Esophagus muscularis mucosa (tissue), 4 donors: ENCODE measurements around the gene LDLRAD3. TPM values are rescaled to one million over a fixed set of nuclear protein-coding genes. Genes with fewer than 3 reads are reported as not detected.
A peak's percentile ranks its signal among the peaks of the same experiment; 100 is the strongest.

Experiments
- DNase-seq: peaks from one replicate; pipeline ENCODE4 v3.0.0-alpha.2; 2017; ENCODE audit errors: extremely low spot score
- H3K27ac ChIP-seq, 4 donors: fragments of 200-600 bp; sonication (generic); replicated peaks in 1 of 4; 1 replicate in 3 of 4; 2 replicates in 1 of 4; pipeline ENCODE4 v1.5.1; 2016 to 2019; ENCODE audit warnings: mild to moderate bottlenecking in 1 of 4
- H3K27me3 ChIP-seq, 4 donors: fragments of 200-600 bp; sonication (generic); one replicate each; pipeline versions ENCODE4 v1.5.1 to v1.6.0; 2016 to 2019
- H3K36me3 ChIP-seq, 4 donors: fragments of 200-600 bp; sonication (generic); one replicate each; pipeline ENCODE4 v1.5.1; 2016 to 2019
- H3K4me1 ChIP-seq, 4 donors: fragments of 200-600 bp; sonication (generic); one replicate each; pipeline ENCODE4 v1.5.1; 2016 to 2019
- H3K4me3 ChIP-seq, 4 donors: fragments of 200-600 bp; sonication (generic); 1 replicate in 2 of 4; 2 replicates in 2 of 4; pipeline ENCODE4 v1.5.1; 2016 to 2019; ENCODE audit warnings: mild to moderate bottlenecking in 4 of 4, moderate library complexity in 1 of 4
- H3K9me3 ChIP-seq, 4 donors: fragments of 200-600 bp; sonication (generic); 1 replicate in 3 of 4; 2 replicates in 1 of 4; pipeline ENCODE4 v1.5.1; 2016 to 2019
- EP300 ChIP-seq: sonication (generic); formaldehyde crosslinking; IDR thresholded peaks from one replicate; pipeline ENCODE4 v1.6.1; 2017; ENCODE audit warnings: antibody characterized with exemption
- POLR2A ChIP-seq: fragments of 450-650 bp; IDR thresholded peaks from one replicate; pipeline ENCODE4 v1.6.1; 2017; ENCODE audit warnings: antibody characterized with exemption, moderate library complexity, mild to moderate bottlenecking, low read depth
- POLR2AphosphoS5 ChIP-seq, 2 donors: sonication (generic); formaldehyde crosslinking; IDR thresholded peaks; one replicate each; pipeline ENCODE4 v1.6.1; 2017; ENCODE audit warnings: antibody characterized with exemption in 2 of 2
- WGBS: methylation state at CpG from one replicate; pipeline ENCODE4 v1.1.5; 2018; 5-methylcytosine and 5-hydroxymethylcytosine counted together
- intact Hi-C: fragments of 100-400 bp; cut with DNase I; formaldehyde crosslinking; loops from one replicate; pipeline ENCODE4 v1.15.1; 2023
- total RNA-seq, 4 donors: library from RNA; depleted of rRNA; stranded (reverse); fragments of >200 nt; gene quantifications; one replicate each; pipeline versions ENCODE4 v1.1.0 to v1.2.1, GENCODE V29; 2016
- TF ChIP-seq, protein P1 (sequence below), 3 experiments: fragments of 200-600 bp in 2 of 3; fragments of 450-650 bp in 1 of 3; sonication (generic) in 2 of 3; IDR thresholded peaks; one replicate each; pipeline ENCODE4 v1.5.1; 2017 to 2019; ENCODE audit warnings: antibody characterized with exemption in 3 of 3, mild to moderate bottlenecking in 2 of 3, moderate library complexity in 1 of 3

The LDLRAD3 gene
- total RNA-seq, 4 donors from 2014 or later: 6.8 to 8.7 (median 8.2) TPM

- WGBS: 93% methylated on average over 8 of the region's 11 CpGs
- DNase-seq: no peak
- H3K27ac ChIP-seq: no peak overlapping the region
- no peaks in the 10 kb centered on the region for H3K9me3 ChIP-seq
- no peaks in the 10 kb centered on the region for H3K27me3 ChIP-seq
- peaks cover 6 to 12% (median 10%) of the 10 kb centered on the region in 4 donors for H3K4me1 ChIP-seq
- no peak overlapping the region for H3K4me3 ChIP-seq
- intact Hi-C loops: no loop called here
- TF ChIP-seq POLR2AphosphoS5 (IDR thresholded peaks at IDR 0.05) (no peak), EP300 (no peak), POLR2A (no peak)
- TF ChIP-seq, protein P1, sequence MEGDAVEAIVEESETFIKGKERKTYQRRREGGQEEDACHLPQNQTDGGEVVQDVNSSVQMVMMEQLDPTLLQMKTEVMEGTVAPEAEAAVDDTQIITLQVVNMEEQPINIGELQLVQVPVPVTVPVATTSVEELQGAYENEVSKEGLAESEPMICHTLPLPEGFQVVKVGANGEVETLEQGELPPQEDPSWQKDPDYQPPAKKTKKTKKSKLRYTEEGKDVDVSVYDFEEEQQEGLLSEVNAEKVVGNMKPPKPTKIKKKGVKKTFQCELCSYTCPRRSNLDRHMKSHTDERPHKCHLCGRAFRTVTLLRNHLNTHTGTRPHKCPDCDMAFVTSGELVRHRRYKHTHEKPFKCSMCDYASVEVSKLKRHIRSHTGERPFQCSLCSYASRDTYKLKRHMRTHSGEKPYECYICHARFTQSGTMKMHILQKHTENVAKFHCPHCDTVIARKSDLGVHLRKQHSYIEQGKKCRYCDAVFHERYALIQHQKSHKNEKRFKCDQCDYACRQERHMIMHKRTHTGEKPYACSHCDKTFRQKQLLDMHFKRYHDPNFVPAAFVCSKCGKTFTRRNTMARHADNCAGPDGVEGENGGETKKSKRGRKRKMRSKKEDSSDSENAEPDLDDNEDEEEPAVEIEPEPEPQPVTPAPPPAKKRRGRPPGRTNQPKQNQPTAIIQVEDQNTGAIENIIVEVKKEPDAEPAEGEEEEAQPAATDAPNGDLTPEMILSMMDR (IDR thresholded peaks at IDR 0.05): no peak
- H3K36me3 ChIP-seq: peaks cover 0 to 13% (median 0%) of the 10 kb centered on the region in 4 donors
Measured at GRCh38 chr11:36078686-36079055, 134.8 kb downstream of the LDLRAD3 start.

- Histone ChIP-seq H3K36me3 (peaks cover 0 to 18% (median 0%) of the 10 kb centered on the region in 4 donors), H3K9me3 (peaks cover 0 to 3% (median 0%) of the 10 kb centered on the region in 4 donors), H3K27me3 (no peaks in the 10 kb centered on the region), H3K4me3 (no peak overlapping the region), H3K27ac (no peak overlapping the region), H3K4me1 (peaks cover 0 to under 1% (median 0%) of the 10 kb centered on the region in 4 donors)
- intact Hi-C loops: no loop called here
- DNase-seq: no peak
- TF ChIP-seq EP300 (no peak), POLR2AphosphoS5 (IDR thresholded peaks at IDR 0.05) (no peak), POLR2A (no peak)
- TF ChIP-seq, protein P1 (IDR thresholded peaks at IDR 0.05): no peak
- 79% methylated on average over 7 of the region's 7 CpGs for WGBS
Measured at GRCh38 chr11:36079878-36080675, 136.2 kb downstream of the LDLRAD3 start.

- TF ChIP-seq POLR2A (no peak), EP300 (no peak), POLR2AphosphoS5 (IDR thresholded peaks at IDR 0.05) (no peak)
- TF ChIP-seq, protein P1 (IDR thresholded peaks at IDR 0.05): no peak
- H3K9me3 ChIP-seq: peaks cover 0 to 3% (median 0%) of the 10 kb centered on the region in 4 donors
- intact Hi-C loops: no loop called here
- no peaks in the 10 kb centered on the region for H3K4me1 ChIP-seq
- no peak overlapping the region for H3K27ac ChIP-seq
- H3K27me3 ChIP-seq: no peaks in the 10 kb centered on the region
- H3K4me3 ChIP-seq: no peak overlapping the region
- peaks cover 0 to 21% (median 0%) of the 10 kb centered on the region in 4 donors for H3K36me3 ChIP-seq
- 98% methylated on average over 11 of the region's 11 CpGs for WGBS
- no peak for DNase-seq
Measured at GRCh38 chr11:36081274-36081945, 137.5 kb downstream of the LDLRAD3 start.

DNA sequence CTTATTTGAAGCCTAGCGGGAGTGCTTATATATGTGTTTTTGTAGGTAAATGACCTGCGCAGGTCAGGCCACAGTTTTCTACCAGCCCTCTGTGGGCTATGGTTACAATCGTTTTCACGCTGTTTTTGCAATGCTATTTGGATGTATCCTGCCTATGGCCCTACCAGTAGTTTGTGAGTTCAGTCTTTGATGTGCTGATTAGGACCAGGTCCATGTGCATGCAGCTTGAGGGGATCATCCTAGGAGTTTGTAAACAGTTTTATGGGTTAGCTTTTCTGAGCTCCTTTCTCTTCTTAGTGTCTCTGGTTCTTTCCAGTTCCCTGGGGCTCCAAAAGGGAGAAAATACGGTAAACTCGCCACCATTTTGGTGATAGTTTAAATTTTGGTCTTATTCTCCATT is 142.5 kb downstream of the LDLRAD3 start:
- H3K9me3 ChIP-seq: peaks cover 0 to 3% (median 0%) of the 10 kb centered on the region in 4 donors
- TF ChIP-seq POLR2A (no peak), EP300 (no peak), POLR2AphosphoS5 (IDR thresholded peaks at IDR 0.05) (no peak)
- TF ChIP-seq, protein P1 (IDR thresholded peaks at IDR 0.05): no peak
- DNase-seq: peak; percentile 53
- no peak overlapping the region for H3K27ac ChIP-seq
- WGBS: 83% methylated on average over 6 of the region's 6 CpGs
- peaks cover 0 to 14% (median 0%) of the 10 kb centered on the region in 4 donors for H3K4me1 ChIP-seq
- intact Hi-C loops: no loop called here
- H3K27me3 ChIP-seq: no peaks in the 10 kb centered on the region
- H3K36me3 ChIP-seq: peaks cover 0 to 21% (median 0%) of the 10 kb centered on the region in 4 donors
- H3K4me3 ChIP-seq: no peak overlapping the region
